NCI-H524 (cell line): Measurements from ENCODE around the gene DHRS2.
A peak's percentile ranks its signal among the peaks of the same experiment; 100 is the strongest.
"Not testable (repeated sequence)": the region's sequence is repeated elsewhere in the genome, so short reads cannot be mapped to it uniquely, and the experiment has no call there.

Source experiments
- DNase-seq, 2 experiments: peaks; one replicate each; lab custom pipeline; 2025; lab: John Stamatoyannopoulos, UW

DHRS2 gene

DNA sequence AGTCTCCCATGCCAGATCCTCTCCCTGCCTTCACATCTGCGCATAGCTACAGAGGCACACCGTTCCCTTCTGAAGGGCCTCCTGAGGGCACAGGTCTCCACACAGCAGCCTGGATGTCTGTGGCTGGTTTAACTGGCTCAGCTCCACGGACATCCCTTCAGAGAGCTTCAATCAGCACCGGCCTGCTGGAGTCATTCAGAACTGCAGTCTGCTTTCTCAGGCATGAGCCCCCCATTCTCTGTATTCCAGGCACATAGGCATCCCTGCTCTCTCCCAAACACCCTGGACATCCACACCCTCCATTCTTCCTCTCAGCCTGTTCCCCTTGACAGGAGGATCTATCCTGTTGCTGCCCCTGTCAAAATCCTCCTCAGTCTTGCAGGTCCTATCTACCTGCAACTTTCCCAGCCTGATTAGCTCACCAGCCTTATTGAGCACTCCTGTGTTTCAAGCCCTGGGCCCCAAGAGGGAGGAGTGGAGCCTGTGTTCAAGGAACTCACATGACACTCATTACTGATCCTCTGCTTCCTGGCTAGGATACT lies 2.9 kb upstream of the DHRS2 start:
- peak in 1 of 2 experiments; percentile 56 for DNase-seq

- not testable (repeated sequence) for DNase-seq
Observed at GRCh38 chr14:23634698-23635412, 1.3 kb upstream of the DHRS2 start.

DNA sequence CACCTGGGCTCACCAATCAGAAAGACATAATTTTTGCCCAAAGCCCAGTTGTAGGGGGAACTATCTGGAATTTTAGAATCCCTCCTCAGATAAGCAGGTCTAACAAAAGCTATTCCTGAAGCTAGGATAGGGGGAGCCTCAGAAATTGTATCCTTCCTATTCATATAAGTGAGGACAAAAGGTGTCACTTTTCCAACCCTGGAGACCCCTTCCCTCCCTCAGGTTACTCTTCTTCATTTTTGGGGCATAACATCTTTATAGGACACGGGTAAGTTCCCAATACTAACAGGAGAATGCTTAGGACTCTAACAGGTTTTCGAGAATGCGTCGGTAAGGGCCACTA lies 1.1 kb downstream of the DHRS2 start:
- DNase-seq, result not testable (repeated sequence)

DNA sequence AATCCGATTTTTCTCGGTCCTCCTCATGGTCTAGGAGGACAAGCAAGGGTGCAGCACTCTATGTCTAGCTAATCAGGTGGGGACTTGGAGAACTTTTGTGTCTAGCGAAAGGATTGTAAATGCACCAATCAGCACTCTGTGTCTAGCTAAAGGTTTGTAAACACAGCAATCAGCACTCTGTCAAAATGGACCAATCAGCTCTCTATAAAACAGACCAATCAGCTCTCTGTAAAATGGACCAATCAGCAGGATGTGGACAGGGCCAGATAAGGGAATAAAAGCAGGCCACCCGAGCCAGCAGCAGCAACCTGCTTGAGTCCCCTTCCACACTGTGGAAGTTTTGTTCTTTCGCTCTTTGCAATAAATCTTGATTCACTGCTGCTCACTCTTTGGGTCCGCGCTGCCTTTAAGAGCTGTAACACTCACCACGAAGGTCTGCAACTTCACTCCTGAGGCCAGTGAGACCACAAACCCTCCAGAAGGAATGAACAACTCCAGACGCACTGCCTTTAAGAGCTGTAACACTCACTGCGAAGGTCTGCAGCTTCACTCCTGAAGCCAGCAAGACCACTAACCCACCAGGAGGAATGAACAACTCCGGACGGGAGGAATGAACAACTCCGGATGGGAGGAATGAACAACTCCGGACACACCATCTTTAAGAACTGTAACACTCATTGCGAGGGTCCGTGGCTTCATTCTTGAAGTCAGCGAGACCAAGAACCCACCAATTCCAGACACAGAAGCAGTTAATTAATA lies 1.7 kb downstream of the DHRS2 start:
- DNase-seq, result not testable (repeated sequence)

- no peak for DNase-seq
Observed at GRCh38 chr14:23638414-23639047, 2.4 kb downstream of the DHRS2 start.

DNA sequence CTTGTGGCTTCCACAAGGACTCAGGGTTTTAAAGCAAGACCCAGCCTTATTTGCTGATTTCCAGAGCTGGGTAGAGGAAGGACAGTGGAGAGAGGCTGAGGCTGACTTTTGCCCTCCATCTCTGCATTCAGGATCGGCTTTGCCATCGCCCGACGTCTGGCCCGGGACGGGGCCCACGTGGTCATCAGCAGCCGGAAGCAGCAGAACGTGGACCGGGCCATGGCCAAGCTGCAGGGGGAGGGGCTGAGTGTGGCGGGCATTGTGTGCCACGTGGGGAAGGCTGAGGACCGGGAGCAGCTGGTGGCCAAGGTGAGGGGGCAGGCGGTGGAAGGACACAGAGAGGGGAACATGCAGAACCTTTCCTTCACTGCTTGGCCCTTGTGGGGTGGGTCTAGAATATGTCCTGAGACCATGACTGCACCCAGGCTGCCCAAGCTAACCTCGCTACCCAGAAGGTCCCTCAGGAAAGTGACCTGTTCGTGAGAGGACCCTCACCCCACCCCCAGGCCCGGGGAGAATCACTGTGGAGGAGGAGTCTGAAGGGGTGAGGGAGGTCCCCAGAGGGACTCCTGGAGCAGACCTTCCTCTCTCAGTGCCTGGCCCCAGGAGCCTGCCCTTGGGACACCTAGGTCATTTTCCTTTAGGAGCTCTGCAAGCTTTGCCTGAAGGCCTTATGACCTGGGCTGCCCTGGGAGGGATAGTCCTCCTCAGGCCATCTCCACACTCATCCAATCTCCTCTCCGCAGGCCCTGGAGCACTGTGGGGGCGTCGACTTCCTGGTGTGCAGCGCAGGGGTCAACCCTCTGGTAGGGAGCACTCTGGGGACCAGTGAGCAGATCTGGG lies 3.1 kb downstream of the DHRS2 start:
- DNase-seq, result no peak

- no peak for DNase-seq
Observed at GRCh38 chr14:23639891-23640523, 3.8 kb downstream of the DHRS2 start.

DNA sequence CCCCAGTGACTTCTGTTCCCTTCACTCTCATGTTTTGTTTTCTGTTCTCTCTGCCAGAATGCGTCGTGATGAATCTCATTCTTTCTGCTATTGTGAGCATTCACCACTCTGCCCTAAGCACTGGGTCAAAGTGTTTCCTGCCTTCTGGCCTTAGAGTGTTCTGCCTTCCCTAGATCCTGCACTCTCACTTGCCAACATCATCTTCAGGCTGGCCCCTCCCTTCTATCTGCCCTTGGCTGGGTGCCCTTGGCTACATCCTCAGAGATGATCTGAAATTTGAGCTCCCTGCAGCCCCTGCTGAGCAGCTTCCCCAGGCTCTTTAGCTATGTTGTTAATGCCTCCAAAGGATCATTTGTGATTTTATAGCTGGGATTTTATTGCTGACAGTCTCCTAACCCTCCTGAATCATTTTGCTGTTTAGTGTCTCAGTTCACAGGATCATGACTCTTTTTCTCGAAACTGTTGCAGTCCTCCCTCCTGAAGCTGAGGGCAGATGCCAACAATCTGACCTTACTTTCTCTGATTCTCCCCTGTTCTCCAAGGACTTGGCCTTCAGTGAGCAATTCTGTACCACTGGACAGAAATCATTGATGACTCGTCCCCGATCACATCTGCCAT lies 4.5 kb downstream of the DHRS2 start:
- DNase-seq, result peak; percentile 98 to 99

GRCh38 chr14:23641180-23641914 lies 5.2 kb downstream of the DHRS2 start:
- peak in 1 of 2 experiments; percentile 18 for DNase-seq

GRCh38 chr14:23641915-23642588 lies 5.9 kb downstream of the DHRS2 start:
- peak in 1 of 2 experiments; percentile 38 for DNase-seq

DNA sequence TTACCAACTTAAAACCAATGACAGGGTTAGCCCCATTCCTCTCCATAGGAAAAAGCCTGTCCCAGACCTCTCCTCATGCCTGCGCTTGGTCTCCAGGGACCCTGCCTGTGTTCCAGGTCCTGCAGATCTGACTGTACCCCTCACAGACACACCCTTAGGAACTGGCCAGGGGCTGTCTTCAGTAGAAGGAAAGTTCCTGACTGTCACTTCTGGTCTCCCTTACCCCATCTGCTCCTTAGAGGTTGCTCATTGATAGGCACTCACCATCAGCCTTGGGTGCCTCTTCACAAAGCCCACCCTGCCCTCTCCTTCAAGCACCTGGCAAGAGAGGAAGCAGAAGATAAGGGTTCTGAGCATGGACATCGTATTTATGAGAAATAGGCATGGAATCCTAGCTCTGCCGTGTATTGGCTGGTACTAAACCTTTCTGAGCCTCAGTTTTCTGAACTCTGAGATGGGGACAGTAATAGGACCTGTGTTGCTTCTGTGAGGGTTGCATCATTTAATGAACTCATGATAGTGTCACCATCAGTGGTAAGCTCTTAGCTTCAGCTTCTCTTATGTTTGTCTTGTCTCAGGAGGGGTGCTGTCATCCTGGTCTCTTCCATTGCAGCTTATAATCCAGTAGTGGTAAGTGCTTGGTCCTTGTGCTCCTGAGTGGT lies 7.5 kb downstream of the DHRS2 start:
- no peak for DNase-seq

- DNase-seq, result no peak
Observed at GRCh38 chr14:23644195-23644918, 8.2 kb downstream of the DHRS2 start.

DNA sequence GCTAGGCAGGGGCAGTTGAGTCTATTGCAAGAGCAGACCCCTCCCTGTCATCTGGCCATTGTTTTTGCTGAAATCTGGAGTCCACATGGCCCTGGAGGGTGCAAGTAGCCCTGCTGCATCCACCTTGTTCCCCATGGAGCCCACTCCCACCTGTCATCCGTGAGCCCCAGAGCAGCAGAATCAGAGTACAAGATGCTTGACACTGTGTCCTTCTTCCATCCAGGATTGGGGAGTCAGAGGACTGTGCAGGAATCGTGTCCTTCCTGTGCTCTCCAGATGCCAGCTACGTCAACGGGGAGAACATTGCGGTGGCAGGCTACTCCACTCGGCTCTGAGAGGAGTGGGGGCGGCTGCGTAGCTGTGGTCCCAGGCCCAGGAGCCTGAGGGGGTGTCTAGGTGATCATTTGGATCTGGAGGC lies 8.8 kb downstream of the DHRS2 start:
- DNase-seq, result no peak

DNA sequence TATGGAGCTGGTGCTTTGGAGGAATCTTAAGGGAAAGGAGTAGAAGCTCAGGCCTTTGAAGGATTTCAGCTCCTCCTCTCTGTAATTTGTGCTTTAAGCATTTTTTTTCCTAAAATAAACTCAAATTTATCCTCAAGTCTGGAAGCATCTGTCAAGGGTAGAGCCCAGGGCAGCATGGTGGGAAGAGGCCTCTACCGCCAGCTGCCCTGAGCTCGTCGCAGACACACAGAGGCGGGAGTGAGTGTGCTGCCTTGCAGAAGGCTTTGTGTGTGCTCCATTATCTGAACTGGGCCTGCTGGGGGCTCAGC lies 9.3 kb downstream of the DHRS2 start:
- DNase-seq, result no peak

DNA sequence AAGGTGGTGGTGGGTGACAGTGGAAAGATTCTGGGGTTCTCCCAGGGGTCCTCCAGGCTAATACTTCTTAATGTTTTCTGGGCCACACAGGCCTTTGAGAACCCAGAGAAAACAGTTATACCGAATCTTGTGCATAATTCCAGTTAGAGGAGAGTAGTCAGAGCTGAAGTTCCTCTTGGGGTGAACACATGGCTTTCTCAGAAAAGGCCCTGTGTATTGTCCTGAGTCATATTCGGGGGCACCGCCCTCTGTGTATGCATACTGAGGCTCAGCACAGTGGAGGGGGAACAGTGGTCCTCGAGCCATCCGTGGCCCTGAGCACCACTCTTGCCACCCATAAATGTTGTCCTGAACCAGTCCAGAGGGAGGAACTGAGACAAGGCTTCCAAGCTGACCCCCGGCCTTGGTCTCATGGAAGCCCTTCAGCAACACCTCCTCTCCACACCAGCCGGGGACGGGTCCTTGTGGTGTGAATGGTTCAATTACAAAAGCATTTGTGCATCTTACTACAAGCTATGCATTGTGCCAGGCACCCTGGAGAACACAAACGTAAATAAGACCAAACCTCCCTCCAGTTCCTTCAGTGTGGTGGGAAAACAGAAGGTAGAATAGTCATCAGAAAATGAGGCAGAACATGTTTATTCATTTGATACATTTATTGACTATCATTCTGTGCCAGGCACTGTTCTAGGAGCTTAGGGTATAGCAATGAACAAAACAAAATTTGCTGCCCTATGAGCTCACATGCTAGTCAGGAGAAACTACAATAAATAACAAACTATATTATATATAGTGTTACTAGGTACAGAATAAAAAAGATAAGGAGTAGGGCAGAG lies 9.9 kb downstream of the DHRS2 start:
- no peak for DNase-seq

- DNase-seq, result no peak
Observed at GRCh38 chr14:23646648-23647549, 10.7 kb downstream of the DHRS2 start.

DNA sequence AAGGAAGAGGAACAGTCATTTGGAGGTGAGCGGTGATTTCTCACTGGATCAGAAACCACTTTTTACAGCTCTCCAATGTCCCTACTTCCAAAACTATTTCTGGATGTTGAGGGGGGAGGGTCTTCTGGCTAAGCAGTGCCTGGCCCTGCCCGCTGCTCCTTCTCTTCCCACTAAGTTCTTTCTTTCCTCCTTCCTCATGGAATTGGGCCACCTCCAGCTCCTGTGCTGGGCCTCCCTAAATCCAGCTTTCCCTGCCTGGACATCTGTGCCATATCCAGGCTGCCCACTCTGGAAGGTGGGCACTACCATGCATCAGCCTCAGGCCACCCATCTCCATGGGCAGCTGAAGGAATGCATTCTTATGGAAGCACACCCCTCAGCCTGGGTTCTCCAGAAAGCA lies 11.5 kb downstream of the DHRS2 start:
- DNase-seq, result no peak
